NK-92 (cell line): ENCODE results near the gene SLC26A3.

Source experiments
- DNase-seq: peaks from one replicate; lab custom pipeline; 2025; ENCODE audit not compliant: unreplicated experiment; lab: John Stamatoyannopoulos, UW

SLC26A3 gene

GRCh38 chr7:107751113-107751512 is 51.9 kb downstream of the SLC26A3 start:
- no peak for DNase-seq

- DNase-seq: no peak
Measured at GRCh38 chr7:107746006-107746405, 57.0 kb downstream of the SLC26A3 start.

GRCh38 chr7:107744345-107744750 is 58.7 kb downstream of the SLC26A3 start:
- no peak for DNase-seq

- DNase-seq: peak; percentile 73
Measured at GRCh38 chr7:107743567-107744344, 59.3 kb downstream of the SLC26A3 start, which contains the start of gene CBLL1. Gene CBLL1 (plus strand): TSS chr7:107744142. CDS start chr7:107744164, 22 bp downstream.

- DNase-seq: no peak
Measured at GRCh38 chr7:107742678-107743566, 60.1 kb downstream of the SLC26A3 start.

GRCh38 chr7:107728276-107728675 is 74.7 kb downstream of the SLC26A3 start:
- DNase-seq: no peak

GRCh38 chr7:107726356-107727130 is 76.5 kb downstream of the SLC26A3 start:
- no peak for DNase-seq

GRCh38 chr7:107725138-107725740 is 77.8 kb downstream of the SLC26A3 start:
- DNase-seq: no peak

- no peak for DNase-seq
Measured at GRCh38 chr7:107723255-107723654, 79.8 kb downstream of the SLC26A3 start.

- DNase-seq: no peak
Measured at GRCh38 chr7:107721286-107721685, 81.7 kb downstream of the SLC26A3 start.

GRCh38 chr7:107718456-107719193 is 84.4 kb downstream of the SLC26A3 start:
- DNase-seq: no peak

- DNase-seq: no peak
Measured at GRCh38 chr7:107715531-107715930, 87.5 kb downstream of the SLC26A3 start.
